GM12865 (cell line): ENCODE measurements around the gene NCOA5.

ENCODE experiments used
- DNase-seq: peaks from one replicate; pipeline ENCODE4 v3.0.0; 2010; ENCODE audit warnings: low read depth
- H3K4me3 ChIP-seq: 2 replicates; pipeline ENCODE4 v1.5.1; 2011; ENCODE audit warnings: mild to moderate bottlenecking, low read depth, low read length, control low read depth
- TF ChIP-seq, protein P1 (sequence below): IDR thresholded peaks from 2 replicates; pipeline ENCODE4 v1.5.1; 2011; ENCODE audit warnings: low read length, control low read depth, low read depth, inconsistent platforms; ENCODE audit not compliant: insufficient read depth; ENCODE audit errors: missing control alignments

NCOA5 gene

GRCh38 chr20:46031014-46031569 is 58.7 kb downstream of the NCOA5 start:
- TF ChIP-seq, protein P1, sequence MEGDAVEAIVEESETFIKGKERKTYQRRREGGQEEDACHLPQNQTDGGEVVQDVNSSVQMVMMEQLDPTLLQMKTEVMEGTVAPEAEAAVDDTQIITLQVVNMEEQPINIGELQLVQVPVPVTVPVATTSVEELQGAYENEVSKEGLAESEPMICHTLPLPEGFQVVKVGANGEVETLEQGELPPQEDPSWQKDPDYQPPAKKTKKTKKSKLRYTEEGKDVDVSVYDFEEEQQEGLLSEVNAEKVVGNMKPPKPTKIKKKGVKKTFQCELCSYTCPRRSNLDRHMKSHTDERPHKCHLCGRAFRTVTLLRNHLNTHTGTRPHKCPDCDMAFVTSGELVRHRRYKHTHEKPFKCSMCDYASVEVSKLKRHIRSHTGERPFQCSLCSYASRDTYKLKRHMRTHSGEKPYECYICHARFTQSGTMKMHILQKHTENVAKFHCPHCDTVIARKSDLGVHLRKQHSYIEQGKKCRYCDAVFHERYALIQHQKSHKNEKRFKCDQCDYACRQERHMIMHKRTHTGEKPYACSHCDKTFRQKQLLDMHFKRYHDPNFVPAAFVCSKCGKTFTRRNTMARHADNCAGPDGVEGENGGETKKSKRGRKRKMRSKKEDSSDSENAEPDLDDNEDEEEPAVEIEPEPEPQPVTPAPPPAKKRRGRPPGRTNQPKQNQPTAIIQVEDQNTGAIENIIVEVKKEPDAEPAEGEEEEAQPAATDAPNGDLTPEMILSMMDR = no peak
- H3K4me3 ChIP-seq = no peak overlapping the region
- DNase-seq = no peak

DNA sequence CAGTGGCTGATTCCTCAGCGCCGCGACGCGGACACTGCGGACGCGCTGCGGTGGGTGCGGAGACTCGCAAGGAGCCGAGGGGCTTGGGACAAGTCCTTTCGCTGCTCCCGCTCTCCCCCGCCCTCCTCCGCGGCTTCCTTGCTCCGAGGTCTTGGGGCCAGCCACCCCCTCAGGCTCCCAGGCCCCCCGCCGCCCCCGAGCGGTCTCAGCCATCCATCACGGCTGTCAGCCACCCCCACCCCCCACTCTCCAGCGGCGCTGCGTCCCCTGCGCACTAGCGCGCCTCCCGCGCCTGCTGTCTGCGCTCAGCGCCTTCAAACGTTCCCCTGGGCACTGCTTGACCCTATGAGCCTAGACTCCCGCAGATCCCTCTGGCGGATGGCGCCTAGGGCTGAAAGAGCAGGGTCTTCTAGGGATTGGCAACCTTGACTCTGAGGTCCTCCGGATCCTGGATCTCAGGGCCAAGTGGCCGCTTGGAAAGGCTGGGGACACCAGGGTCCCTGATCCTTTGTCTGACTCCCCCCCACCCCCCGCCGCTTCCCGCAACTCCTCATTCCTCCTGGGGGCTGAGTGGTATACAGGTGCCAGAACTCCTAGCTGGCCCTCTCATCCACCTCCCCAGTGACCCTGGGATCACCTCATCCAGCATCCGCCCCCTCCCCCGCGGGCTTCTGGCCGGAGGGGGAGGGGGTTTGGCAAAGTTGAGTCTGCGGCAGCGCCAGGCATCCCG is 59.3 kb downstream of the NCOA5 start:
- TF ChIP-seq, protein P1 = no peak
- H3K4me3 ChIP-seq = no peak overlapping the region
- DNase-seq = no peak

DNA sequence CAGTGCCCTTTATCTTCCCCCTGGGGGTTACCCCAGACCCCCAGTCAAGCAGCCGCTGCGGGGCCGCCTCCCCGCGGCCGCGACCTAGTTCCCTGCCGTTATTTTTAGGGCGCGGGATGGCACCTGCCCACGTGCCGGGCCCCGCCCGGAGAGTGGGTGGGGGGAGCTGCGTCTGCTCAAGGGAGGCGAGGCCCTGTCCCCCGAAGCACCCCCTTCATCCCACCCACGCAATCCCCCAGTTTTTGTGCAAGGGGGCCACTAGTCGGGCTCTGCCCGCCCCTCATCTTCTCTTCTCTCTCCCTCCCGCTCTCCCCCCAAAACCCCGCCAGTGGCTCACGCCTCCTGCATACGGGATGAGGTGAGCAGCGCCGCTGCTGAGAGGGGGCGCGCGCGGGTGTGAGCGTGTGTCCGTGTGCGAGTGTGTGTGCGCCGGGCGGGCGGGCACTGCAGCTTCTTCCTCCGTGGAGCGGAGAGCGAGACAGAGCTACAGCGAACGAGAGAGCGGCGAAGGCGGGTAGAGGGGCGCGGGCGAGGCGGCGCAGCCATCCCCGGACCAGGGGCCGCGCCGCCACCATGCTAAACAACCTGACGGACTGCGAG is 60.9 kb downstream of the NCOA5 start, which contains the start of gene SLC12A5:
Gene SLC12A5, plus strand, starts transcription at position 444 of the 600 bp plus-strand sequence. Its CDS starts 130 bp downstream, at position 574.
- TF ChIP-seq, protein P1 = no peak
- DNase-seq = no peak
- H3K4me3 ChIP-seq = no peak within 1 kb of the TSS

DNA sequence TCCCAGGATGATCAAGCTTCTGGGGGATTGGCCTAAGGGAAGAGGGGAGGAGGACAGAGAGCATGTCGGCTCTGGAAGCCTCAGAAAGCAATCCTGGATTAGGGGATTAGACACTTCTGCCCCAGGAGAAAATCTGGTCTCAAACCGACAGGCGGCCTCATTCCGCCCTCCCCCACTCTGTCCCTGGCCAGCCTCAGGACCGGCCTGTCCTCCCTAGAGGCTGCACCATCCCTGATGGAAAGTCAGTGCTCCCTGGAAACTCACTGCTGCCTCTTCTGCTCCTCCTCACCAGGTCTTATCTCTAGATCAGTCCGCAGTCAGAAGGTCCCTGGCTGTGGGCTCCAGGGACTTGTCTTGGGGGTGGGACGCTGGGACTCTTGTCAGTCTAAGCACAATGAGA is 61.7 kb downstream of the NCOA5 start:
- no peak overlapping the region for H3K4me3 ChIP-seq
- TF ChIP-seq, protein P1 = no peak
- DNase-seq = no peak

GRCh38 chr20:46027245-46027853 is 62.4 kb downstream of the NCOA5 start:
- H3K4me3 ChIP-seq = no peak overlapping the region
- TF ChIP-seq, protein P1 = no peak
- peak; percentile 32 for DNase-seq

- TF ChIP-seq, protein P1 = no peak
- no peak overlapping the region for H3K4me3 ChIP-seq
- DNase-seq = no peak
Measured at GRCh38 chr20:46025376-46025783, 64.4 kb downstream of the NCOA5 start.
